HepG2 (cell line): ENCODE data around the gene POU6F1. TPM values are rescaled to one million over a fixed set of nuclear protein-coding genes. Genes with fewer than 3 reads are reported as not detected.
A peak's percentile ranks its signal among the peaks of the same experiment; 100 is the strongest.

ENCODE experiments used
- BORCS8-MEF2B ChIP-seq: sonication (generic); formaldehyde crosslinking; IDR thresholded peaks from 2 replicates; pipeline ENCODE4 v1.8.0; 2022; ENCODE audit warnings: mild to moderate bottlenecking, missing genetic modification reagents
- CENPX ChIP-seq: sonication (generic); formaldehyde crosslinking; IDR thresholded peaks from 2 replicates; pipeline ENCODE4 v1.9.0; 2021; ENCODE audit warnings: mild to moderate bottlenecking, missing genetic modification reagents, moderate library complexity
- CREB1 ChIP-seq, 2 experiments: fragments of 450-650 bp in 1 of 2; IDR thresholded peaks; 2 replicates each; pipeline ENCODE4 v1.6.1; 2016 to 2017; ENCODE audit warnings: control low read depth in 1 of 2, mild to moderate bottlenecking in 1 of 2, missing compliant biosample characterization in 1 of 2, missing genetic modification characterization in 1 of 2
- FLYWCH1 ChIP-seq: sonication (generic); formaldehyde crosslinking; IDR thresholded peaks from 2 replicates; pipeline ENCODE4 v1.8.1; 2023; ENCODE audit warnings: mild to moderate bottlenecking, missing genetic modification reagents
- IKZF4 ChIP-seq: sonication (generic); formaldehyde crosslinking; IDR thresholded peaks from 2 replicates; pipeline ENCODE4 v1.5.1; 2020; ENCODE audit warnings: borderline replicate concordance, mild to moderate bottlenecking, low read depth, missing genetic modification reagents; ENCODE audit errors: not compliant biosample characterization
- KMT2B ChIP-seq: IDR thresholded peaks from 2 replicates; pipeline ENCODE4 v1.6.1; 2016; ENCODE audit warnings: missing genetic modification reagents, missing compliant biosample characterization
- RFX1 ChIP-seq: fragments of 450-650 bp; IDR thresholded peaks from 2 replicates; pipeline ENCODE4 v1.6.1; 2017
- RFXANK ChIP-seq: IDR thresholded peaks from 2 replicates; pipeline ENCODE4 v1.6.1; 2016
- SP5 ChIP-seq: IDR thresholded peaks from 2 replicates; pipeline ENCODE4 v1.6.1; 2016; ENCODE audit warnings: low read depth, borderline replicate concordance
- THAP11 ChIP-seq: IDR thresholded peaks from 2 replicates; pipeline ENCODE4 v1.6.1; 2016; ENCODE audit warnings: missing biosample characterization, missing genetic modification reagents
- TP53 ChIP-seq: sonication (generic); formaldehyde crosslinking; conservative IDR thresholded peaks from 2 replicates; pipeline ENCODE4 v1.4.0; 2020; ENCODE audit warnings: missing genetic modification reagents
- ZNF253 ChIP-seq: sonication (generic); formaldehyde crosslinking; IDR thresholded peaks from 2 replicates; pipeline ENCODE4 v1.8.0; 2022; ENCODE audit warnings: mild to moderate bottlenecking, missing genetic modification reagents, borderline replicate concordance
- ZNF383 ChIP-seq: sonication (generic); formaldehyde crosslinking; IDR thresholded peaks from 2 replicates; pipeline ENCODE4 v1.4.0; 2020; ENCODE audit warnings: missing genetic modification reagents, mild to moderate bottlenecking, borderline replicate concordance
- ZNF556 ChIP-seq: sonication (generic); formaldehyde crosslinking; IDR thresholded peaks from 2 replicates; pipeline ENCODE4 v1.4.0; 2020; ENCODE audit warnings: mild to moderate bottlenecking, missing genetic modification reagents, borderline replicate concordance
- polyA plus RNA-seq, 8 experiments: library from polyadenylated mRNA; depleted of rRNA in 3 of 8; stranded (reverse) in 7 of 8; unstranded in 1 of 8; fragments of >200 nt; fragmentation: Illumina TruSeq in 4 of 8; extraction: Trizol in 4 of 8; gene quantifications; 2 replicates each; pipeline versions ENCODE4 v1.2.1 to v1.2.3, GENCODE V29; 2011 to 2016; ENCODE audit warnings: low read depth in 4 of 8, missing spikeins in 1 of 8, mixed read lengths in 1 of 8; ENCODE audit not compliant: insufficient read depth in 1 of 8
- total RNA-seq, 5 experiments: library from RNA; depleted of rRNA; stranded (reverse); fragments of >200 nt; fragmentation: Illumina TruSeq; extraction: Trizol; gene quantifications; 2 replicates each; pipeline ENCODE4 v1.2.3, GENCODE V29; 2016; ENCODE audit warnings: low read depth in 1 of 5
- TF ChIP-seq, protein P1 (sequence below): sonication (generic); formaldehyde crosslinking; IDR thresholded peaks from 2 replicates; pipeline ENCODE4 v1.5.0; 2020; ENCODE audit warnings: mild to moderate bottlenecking, missing genetic modification reagents, moderate library complexity
- TF ChIP-seq, protein P2 (sequence below): IDR thresholded peaks from 2 replicates; pipeline ENCODE4 v1.4.0; 2020; ENCODE audit warnings: mild to moderate bottlenecking, missing genetic modification reagents
- TF ChIP-seq, protein P3 (sequence below): IDR thresholded peaks from 2 replicates; pipeline ENCODE4 v1.6.1; 2016; ENCODE audit warnings: missing compliant biosample characterization, missing genetic modification reagents, borderline replicate concordance

Gene POU6F1
- total and polyA plus RNA-seq, 2 of the 13 experiments (the other 11 are each of a cell fraction or from before 2014, with no cell fraction given): 0.48 to 0.51 TPM

DNA sequence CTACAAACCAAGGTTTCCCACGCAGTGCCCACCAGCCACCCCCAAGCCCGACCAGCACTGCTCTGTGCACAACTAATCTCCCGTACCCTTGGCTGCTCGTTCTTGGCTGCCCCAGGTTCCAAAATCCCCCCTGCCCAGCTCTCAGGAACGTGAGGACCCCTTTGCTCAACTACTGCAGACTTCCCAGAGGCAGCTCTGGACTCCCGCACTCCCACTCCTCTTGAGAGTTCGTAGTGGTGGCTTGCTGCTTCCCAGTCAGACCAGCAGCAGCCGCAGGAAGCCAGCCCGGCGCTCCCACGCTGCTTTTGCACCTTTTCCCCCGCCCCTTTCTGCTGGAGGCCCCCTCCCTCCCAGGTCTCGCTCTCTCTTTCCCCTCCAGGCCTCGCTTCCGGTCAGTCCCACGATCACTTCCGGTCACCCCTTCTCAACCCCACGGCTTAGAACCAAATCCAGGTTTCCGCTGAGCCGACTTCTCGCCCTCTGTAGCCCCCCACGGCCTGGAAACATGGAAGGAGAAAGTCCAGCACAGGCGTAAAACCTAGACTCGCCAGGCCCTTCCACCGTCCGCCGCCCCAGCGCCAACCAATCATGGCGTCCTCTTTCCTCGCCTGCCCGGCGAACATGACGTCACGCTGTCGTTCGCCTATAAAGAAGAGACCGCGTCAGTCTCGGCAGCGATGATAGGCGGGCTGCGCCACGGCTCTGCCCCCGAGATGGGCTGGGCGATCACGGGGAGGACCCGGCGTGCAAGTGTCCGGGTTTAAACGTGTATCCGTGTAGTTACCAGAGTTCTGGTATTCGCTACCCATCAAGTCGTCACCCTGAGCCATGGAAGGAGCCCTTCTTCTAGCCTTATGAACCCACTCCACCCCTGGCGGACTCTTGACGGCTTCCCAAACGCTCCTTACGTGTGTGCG lies 45.1 kb downstream of the POU6F1 start, which contains the start of gene TFCP2 (continued):
- TF ChIP-seq, protein P1, sequence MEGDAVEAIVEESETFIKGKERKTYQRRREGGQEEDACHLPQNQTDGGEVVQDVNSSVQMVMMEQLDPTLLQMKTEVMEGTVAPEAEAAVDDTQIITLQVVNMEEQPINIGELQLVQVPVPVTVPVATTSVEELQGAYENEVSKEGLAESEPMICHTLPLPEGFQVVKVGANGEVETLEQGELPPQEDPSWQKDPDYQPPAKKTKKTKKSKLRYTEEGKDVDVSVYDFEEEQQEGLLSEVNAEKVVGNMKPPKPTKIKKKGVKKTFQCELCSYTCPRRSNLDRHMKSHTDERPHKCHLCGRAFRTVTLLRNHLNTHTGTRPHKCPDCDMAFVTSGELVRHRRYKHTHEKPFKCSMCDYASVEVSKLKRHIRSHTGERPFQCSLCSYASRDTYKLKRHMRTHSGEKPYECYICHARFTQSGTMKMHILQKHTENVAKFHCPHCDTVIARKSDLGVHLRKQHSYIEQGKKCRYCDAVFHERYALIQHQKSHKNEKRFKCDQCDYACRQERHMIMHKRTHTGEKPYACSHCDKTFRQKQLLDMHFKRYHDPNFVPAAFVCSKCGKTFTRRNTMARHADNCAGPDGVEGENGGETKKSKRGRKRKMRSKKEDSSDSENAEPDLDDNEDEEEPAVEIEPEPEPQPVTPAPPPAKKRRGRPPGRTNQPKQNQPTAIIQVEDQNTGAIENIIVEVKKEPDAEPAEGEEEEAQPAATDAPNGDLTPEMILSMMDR (CRISPR knock-in tag): 0 out of 2 replicates have a peak, but pooled peaks have one; percentile 10
- peak; percentile 96 for TF ChIP-seq RFXANK
- peak; percentile 22 for TF ChIP-seq KMT2B (CRISPR knock-in tag)
- no peak for TF ChIP-seq CENPX (CRISPR knock-in tag)
- TF ChIP-seq, protein P2, sequence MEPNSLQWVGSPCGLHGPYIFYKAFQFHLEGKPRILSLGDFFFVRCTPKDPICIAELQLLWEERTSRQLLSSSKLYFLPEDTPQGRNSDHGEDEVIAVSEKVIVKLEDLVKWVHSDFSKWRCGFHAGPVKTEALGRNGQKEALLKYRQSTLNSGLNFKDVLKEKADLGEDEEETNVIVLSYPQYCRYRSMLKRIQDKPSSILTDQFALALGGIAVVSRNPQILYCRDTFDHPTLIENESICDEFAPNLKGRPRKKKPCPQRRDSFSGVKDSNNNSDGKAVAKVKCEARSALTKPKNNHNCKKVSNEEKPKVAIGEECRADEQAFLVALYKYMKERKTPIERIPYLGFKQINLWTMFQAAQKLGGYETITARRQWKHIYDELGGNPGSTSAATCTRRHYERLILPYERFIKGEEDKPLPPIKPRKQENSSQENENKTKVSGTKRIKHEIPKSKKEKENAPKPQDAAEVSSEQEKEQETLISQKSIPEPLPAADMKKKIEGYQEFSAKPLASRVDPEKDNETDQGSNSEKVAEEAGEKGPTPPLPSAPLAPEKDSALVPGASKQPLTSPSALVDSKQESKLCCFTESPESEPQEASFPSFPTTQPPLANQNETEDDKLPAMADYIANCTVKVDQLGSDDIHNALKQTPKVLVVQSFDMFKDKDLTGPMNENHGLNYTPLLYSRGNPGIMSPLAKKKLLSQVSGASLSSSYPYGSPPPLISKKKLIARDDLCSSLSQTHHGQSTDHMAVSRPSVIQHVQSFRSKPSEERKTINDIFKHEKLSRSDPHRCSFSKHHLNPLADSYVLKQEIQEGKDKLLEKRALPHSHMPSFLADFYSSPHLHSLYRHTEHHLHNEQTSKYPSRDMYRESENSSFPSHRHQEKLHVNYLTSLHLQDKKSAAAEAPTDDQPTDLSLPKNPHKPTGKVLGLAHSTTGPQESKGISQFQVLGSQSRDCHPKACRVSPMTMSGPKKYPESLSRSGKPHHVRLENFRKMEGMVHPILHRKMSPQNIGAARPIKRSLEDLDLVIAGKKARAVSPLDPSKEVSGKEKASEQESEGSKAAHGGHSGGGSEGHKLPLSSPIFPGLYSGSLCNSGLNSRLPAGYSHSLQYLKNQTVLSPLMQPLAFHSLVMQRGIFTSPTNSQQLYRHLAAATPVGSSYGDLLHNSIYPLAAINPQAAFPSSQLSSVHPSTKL (CRISPR knock-in tag): 0 out of 2 replicates have a peak, but pooled peaks have one; percentile 3
- TF ChIP-seq TP53: 0 out of 2 replicates have a peak, but pooled peaks have one; percentile 42
- TF ChIP-seq SP5 (CRISPR knock-in tag): no peak
- peak; percentile 83; the same call in 1 of the 2 replicates for TF ChIP-seq ZNF556 (CRISPR knock-in tag)
- no peak for TF ChIP-seq FLYWCH1 (CRISPR knock-in tag)
- peak; percentile 83 for TF ChIP-seq THAP11 (CRISPR knock-in tag)
- TF ChIP-seq CREB1 (IDR thresholded peaks at IDR 0.05): peak; percentile 100
- peak; percentile 98 for TF ChIP-seq CREB1 (CRISPR knock-in tag; IDR thresholded peaks at IDR 0.05)
- no peak for TF ChIP-seq ZNF253 (CRISPR knock-in tag)
- no peak for TF ChIP-seq RFX1
- no peak for TF ChIP-seq ZNF383 (CRISPR knock-in tag)
- TF ChIP-seq, protein P3, sequence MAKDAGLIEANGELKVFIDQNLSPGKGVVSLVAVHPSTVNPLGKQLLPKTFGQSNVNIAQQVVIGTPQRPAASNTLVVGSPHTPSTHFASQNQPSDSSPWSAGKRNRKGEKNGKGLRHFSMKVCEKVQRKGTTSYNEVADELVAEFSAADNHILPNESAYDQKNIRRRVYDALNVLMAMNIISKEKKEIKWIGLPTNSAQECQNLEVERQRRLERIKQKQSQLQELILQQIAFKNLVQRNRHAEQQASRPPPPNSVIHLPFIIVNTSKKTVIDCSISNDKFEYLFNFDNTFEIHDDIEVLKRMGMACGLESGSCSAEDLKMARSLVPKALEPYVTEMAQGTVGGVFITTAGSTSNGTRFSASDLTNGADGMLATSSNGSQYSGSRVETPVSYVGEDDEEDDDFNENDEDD (CRISPR knock-in tag): peak; percentile 4; the same call in 1 of the 2 replicates
- no peak; the same call in none of the 2 replicates for TF ChIP-seq BORCS8-MEF2B (CRISPR knock-in tag)
- TF ChIP-seq IKZF4 (CRISPR knock-in tag): peak; percentile 22
